ENCODE measurements around the gene PRKAG1.

The PRKAG1 gene

DNA sequence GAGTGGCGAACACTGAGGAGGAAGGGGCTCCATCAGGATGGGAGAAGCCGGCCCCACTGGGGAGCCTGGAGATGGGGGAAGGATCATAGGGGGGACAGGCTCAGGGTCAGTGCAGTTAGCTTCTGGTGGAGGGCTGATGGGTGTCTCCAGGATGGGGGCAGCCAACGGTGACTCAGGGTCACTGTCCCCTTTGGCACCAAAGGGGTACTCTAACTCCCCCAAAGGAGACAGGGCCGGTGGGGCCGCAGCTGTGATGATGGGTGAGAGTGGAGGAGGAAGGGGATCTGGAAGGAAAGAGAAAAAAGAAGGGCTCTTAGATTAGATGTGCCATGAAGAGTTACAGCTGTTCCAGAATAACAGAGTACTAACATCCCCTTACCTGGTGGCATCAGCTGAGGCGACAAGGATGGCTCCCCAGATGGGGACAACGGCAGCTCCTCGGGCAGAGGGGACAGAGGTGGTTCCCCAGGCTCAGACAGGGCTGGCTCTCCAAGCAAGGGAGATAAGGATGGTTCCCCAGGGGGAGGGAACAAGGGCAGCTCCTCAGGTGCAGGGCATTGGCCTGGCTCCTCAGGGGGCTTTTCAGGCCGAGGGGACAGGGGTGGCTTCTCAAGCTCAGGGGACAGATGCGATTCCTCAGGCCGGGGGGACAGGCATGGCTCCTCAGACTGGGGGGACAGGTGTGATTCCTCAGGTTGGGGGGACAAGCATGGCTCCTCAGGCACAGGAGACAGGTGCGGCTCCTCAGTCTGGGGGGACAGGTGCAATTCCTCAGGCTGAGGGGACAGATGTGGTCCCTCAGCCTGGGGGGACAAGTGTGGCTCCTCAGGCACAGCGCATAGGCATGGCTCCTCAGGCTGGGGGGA, 32.2 kb upstream of the PRKAG1 start:
- intact Hi-C loops (cut with DNase I): no loop called here
- peak in 2 of 10 donors; percentile 52 to 54 for DNase-seq

DNA sequence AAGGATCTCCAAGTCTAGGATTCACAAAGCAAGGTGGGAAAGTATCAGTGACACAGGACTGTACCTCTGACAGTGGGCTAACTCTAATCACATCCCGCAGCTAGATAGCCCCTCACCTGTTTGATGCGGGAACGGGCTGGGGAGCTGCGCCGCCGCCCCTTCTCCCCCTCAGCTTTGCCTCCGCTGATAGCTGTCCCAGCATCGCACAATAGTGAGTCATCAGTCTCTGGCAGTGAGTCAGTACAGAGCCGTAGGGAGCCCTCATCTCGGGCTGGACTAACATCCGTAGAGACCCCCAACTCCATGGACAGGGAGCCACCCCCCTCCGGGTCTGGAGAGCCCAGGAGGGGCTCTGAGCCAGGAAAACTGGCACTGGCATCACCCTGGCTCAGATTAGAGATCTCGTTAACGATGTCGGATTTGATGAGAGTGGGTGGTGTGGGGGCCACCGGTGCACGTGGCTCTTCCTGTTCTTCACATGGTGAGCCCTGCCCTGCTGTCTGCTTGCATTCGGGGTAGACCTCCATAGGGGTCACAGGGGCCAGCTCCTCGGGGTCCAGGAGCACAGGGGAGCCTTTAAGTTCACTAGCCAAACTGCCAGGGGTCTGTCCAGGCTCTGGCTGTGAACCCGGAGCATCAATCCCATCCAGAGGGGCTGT, 31.1 kb upstream of the PRKAG1 start:
- intact Hi-C loops (cut with DNase I): no loop called here
- DNase-seq: peak in 2 of 10 donors; percentile 69 to 81

DNA sequence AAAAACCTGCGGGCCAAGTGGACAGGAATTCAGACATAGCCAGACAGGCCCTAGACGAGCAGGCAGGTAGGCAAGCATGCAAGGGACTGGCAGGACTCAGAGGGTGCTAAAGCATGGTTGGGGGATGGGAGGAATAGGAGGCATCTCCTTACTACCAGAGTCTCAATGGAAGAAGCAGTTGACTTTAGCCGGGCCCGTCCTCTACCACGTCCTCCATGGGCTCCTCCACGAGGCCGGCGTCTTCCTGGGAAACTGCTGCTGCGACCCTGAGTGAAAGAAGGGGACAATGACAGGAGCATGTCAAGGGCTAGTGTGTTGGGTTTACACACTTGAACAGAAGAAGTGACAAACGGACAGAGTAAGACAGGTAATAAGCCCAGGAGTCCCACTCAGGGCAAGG, 30.4 kb upstream of the PRKAG1 start:
- peak in 1 of 10 donors; percentile 25 for DNase-seq
- intact Hi-C loops (cut with DNase I): no loop called here

GRCh38 chr12:49046129-49046895, 27.7 kb upstream of the PRKAG1 start:
- DNase-seq: peak in 2 of 10 donors; percentile 55 to 75

GRCh38 chr12:49044660-49045059, 26.1 kb upstream of the PRKAG1 start:
- DNase-seq: peak in 2 of 10 donors; percentile 27 to 52
- intact Hi-C loops (cut with DNase I): no loop called here

More at GRCh38 chr12:49046129-49046895, 27.7 kb upstream of the PRKAG1 start:
- intact Hi-C loops (cut with DNase I): no loop called here

DNA sequence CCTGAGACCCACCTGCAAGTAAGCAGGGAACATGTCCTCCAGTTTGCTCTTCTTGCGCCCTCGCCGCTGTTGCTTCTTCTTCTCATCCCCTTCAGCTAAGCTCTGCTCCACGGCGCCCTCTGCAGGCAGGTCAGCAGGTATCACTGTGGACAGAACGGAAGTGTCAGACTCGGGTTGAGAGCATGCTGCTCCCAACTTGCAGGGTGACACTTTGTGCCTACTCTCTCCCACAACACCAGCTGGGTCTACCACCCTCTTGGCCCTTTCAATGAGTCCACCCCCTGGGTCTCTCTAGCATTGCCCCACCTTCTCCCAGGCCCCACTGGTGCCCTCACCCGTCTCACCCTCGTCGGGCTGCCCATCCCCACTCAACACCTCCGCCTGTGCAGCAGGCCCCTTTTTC, 25.3 kb upstream of the PRKAG1 start:
- DNase-seq: peak in 8 of 10 donors; percentile 59 to 94 (median 73)
- intact Hi-C loops (cut with DNase I): no loop called here

DNA sequence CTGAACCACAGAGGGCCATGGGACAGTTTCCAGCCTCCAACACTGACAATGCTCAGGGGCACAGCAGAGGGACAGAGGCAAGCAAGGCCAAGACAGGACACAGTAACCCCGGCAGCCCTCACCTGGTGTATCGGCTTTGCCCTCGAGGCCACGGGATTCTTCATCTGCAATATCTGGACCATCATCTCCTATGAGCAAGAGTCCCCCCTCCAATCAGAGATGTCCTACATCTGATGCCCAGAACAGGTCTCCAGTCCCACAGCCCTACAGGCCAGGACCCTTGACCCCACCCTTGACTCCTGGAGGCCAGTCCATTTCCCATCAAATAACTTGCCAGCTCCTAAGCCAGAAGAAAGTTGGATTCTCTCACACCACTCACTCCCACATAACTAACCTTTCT, 24.7 kb upstream of the PRKAG1 start:
- DNase-seq: peak in 2 of 10 donors; percentile 50 to 74
- intact Hi-C loops (cut with DNase I): no loop called here

DNA sequence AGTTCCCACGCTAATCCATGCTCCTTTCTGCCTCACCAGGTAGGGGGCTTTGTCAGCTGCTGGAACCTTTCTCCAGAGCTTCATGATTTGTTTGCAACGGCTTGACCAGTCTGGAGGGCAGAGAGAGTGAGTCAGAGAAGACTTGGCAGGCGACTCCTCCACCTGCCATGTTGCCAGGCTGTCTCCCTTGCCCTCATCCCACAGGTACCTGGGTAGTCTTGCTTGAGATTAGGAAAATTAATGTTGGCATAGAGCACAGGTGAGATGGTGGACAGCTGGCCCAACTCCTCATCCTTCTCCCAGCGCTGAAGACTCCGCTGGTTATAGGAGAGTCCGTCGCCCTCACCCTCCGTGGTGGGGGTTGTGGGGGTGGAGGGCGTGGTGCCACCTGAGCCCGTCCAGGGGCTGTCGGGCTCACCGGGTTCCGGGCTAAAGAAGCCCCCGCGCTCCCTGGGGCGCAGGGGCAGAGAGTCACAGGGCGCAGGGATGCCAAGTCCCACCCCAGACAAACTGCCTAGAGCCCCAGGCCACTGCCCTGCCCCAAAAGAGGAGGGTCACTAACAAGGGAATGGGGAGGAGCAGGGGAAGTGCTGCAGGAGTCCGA, 23.4 kb upstream of the PRKAG1 start:
- intact Hi-C loops (cut with DNase I): no loop called here
- DNase-seq: peak in 3 of 10 donors; percentile 47 to 69 (median 55)

GRCh38 chr12:49041036-49041880, 22.7 kb upstream of the PRKAG1 start:
- intact Hi-C loops (cut with DNase I): no loop called here

DNA sequence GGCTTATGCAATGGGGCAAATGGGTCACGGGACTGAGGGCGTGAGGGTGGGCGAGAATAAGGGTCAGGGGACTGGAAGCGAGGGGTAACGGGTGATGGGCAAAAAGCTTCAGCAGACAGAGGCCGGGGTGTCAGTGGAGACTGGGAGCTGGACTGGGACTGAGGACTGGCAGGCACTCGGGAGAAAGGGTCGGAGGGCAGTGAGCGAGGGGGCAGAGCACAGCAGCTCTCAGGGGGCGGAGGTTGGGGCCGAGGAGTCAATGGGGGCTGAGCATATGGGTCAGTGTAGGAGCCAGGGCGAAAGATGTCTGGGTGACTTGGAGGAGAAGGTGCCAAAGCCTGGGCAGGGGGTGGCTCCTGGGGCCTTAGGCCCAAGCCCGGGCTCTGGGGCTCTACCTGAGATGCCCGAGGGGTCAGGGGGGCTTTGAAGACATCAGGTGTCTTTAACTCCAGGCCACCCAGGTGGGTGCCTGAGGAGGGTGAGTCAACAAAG, 21.8 kb upstream of the PRKAG1 start:
- intact Hi-C loops (cut with DNase I): no loop called here
- DNase-seq: peak in 3 of 10 donors; percentile 39 to 71 (median 69)

More at GRCh38 chr12:49041036-49041880, 22.7 kb upstream of the PRKAG1 start:
- DNase-seq: peak in 3 of 10 donors; percentile 57 to 73 (median 64)

DNA sequence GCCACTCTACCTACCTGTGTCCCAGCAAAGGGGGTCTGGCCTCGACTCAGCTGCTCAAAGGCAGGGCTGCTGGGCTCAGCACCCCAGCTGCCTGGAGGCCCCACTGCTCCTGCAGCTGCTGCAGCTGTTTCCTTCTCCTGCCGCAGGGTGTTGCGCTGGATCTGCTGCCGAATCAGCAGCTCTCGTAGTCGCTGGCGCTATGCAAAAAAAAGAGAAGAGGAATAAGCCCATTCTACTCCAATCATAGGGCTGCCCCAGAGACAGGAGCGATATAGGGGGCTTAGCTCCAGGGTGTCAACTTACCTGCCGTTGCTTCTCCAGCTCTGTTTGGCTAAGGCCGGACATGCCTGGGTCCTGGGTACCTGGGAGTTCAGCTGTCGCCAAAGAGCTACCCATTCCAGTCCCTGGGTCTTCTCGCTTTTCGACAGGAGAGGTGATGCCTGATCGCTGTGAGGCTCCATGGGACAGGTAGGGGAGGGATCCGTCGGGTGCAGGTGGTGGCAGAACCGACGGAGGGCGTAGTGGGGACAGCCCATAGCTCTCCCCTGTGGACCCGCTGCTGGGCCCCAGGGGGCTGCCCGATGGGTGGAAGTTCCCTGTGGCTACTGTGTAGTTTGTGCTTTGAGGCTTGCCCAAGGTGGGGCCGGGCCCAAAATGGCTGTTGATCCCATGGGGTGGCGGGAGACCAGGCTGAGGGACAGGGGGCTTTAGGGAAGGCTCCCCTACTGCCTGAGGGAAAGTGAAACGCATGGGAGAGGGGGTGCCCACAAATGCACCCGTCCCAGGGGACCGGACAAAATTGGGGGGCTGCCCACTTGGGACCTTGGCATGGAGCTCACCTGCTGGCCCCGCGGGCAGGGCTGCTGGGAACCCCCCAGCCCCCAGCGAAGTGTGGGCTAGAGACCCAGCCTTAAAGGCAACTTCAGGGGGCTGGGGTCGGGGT, 21.1 kb upstream of the PRKAG1 start:
- DNase-seq: peak in 3 of 10 donors; percentile 46 to 74 (median 67)

DNA sequence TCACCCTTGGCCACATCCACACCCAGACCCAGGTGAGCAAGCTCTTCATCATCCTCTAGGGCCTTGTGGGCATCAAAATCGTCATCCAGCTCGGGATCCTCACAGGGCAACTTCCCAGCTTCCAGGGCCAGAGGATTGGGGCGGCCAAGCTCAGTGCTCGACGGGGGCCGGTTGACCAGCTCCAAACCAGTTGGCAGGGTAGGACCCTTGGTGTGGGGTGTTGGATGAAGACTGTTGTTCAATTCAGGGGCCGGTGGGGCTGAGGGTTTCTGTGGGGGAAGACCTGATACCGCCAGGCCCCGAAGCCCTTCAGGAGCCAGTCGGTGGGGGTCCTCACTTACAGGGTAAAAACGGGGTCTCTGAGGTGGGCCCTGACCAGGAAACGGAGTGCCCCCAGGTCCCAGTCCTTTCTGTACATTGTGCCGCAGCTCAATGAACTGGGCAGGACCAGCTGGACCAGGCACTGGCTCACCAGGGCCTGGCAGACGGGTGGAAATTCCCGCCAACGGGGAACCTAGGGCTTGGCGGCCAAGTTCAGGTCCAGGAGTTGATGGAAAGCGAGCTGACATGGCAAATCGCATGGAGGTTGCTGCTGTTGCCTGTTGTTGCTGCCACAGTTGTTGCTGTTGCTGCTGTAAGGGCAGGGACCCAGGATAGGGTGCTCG, 19.8 kb upstream of the PRKAG1 start:
- peak in 2 of 10 donors; percentile 66 to 78 for DNase-seq
- intact Hi-C loops (cut with DNase I): no loop called here

More for the DNA sequence above, 21.1 kb upstream of the PRKAG1 start:
- intact Hi-C loops (cut with DNase I): no loop called here

GRCh38 chr12:49037947-49038237, 19.3 kb upstream of the PRKAG1 start:
- DNase-seq: no peak
- intact Hi-C loops (cut with DNase I): no loop called here

GRCh38 chr12:49037111-49037946, 18.8 kb upstream of the PRKAG1 start:
- peak in 2 of 10 donors; percentile 59 to 75 for DNase-seq
- intact Hi-C loops (cut with DNase I): no loop called here

- DNase-seq: no peak
- intact Hi-C loops (cut with DNase I): no loop called here
These were observed 17.5 kb upstream of the PRKAG1 start for GRCh38 chr12:49036029-49036428.

DNA sequence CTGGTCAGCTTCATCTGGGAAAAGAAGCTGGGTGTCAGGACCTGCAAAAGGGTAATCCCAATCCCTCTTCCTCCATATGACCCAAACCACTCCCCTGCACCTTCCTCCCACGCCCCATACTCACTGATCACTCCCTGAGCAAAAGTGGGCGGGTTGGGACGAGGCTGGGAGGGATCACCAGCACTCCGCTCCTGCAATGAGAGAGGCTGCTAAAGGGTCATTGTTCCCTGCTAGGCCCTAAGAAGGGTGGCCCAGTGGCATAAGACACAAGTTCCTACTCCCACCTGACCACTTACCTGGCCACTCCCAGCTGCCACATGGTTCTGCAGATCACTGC, 15.7 kb upstream of the PRKAG1 start:
- DNase-seq: no peak
- intact Hi-C loops (cut with DNase I): no loop called here

All from posterior cingulate gyrus (tissue), 11 donors.